Hematopoietic multipotent progenitor cell (in vitro differentiated cells): ENCODE measurements around the gene MPPED1. TPM values are rescaled to one million over a fixed set of nuclear protein-coding genes. Genes with fewer than 3 reads are reported as not detected.

Experiments
- DNase-seq, 3 donors: peaks; one replicate each; pipeline ENCODE4 v3.0.0-alpha.2; 2011 to 2015; ENCODE audit warnings: low read depth in 2 of 3, low spot score in 2 of 3
- total RNA-seq: library from RNA; depleted of rRNA; stranded (reverse); fragments of >200 nt; gene quantifications from one replicate; pipeline ENCODE4 v1.2.3, GENCODE V29; 2012

The MPPED1 gene
- total RNA-seq, 1 donor, result under 0.01 TPM

GRCh38 chr22:43428005-43428485, 16.2 kb downstream of the MPPED1 start:
- no peak for DNase-seq

GRCh38 chr22:43428521-43428920, 16.7 kb downstream of the MPPED1 start:
- DNase-seq, result no peak

GRCh38 chr22:43429426-43429825, 17.6 kb downstream of the MPPED1 start:
- DNase-seq, result no peak

GRCh38 chr22:43431808-43432554, 20.2 kb downstream of the MPPED1 start:
- DNase-seq, result no peak

- DNase-seq, result no peak
Observed at GRCh38 chr22:43432883-43433415, 21.1 kb downstream of the MPPED1 start.

GRCh38 chr22:43433451-43434274, 21.8 kb downstream of the MPPED1 start:
- DNase-seq, result no peak

- no peak for DNase-seq
Observed at GRCh38 chr22:43434275-43434927, 22.6 kb downstream of the MPPED1 start.

- no peak for DNase-seq
Observed at GRCh38 chr22:43434928-43435311, 23.1 kb downstream of the MPPED1 start.

- DNase-seq, result no peak
Observed at GRCh38 chr22:43435851-43436811, 24.3 kb downstream of the MPPED1 start.

GRCh38 chr22:43436868-43437267, 25.1 kb downstream of the MPPED1 start:
- no peak for DNase-seq

- DNase-seq, result no peak
Observed at GRCh38 chr22:43437871-43438475, 26.2 kb downstream of the MPPED1 start.

GRCh38 chr22:43438666-43439347, 27.0 kb downstream of the MPPED1 start:
- DNase-seq, result no peak

GRCh38 chr22:43439368-43440103, 27.7 kb downstream of the MPPED1 start:
- no peak for DNase-seq

- DNase-seq, result no peak
Observed at GRCh38 chr22:43440104-43440387, 28.2 kb downstream of the MPPED1 start.

GRCh38 chr22:43440556-43440955, 28.7 kb downstream of the MPPED1 start:
- DNase-seq, result peak in 1 of 3 donors; percentile 42

GRCh38 chr22:43441216-43441615, 29.4 kb downstream of the MPPED1 start:
- DNase-seq, result no peak

- no peak for DNase-seq
Observed at GRCh38 chr22:43441751-43442150, 29.9 kb downstream of the MPPED1 start.

- DNase-seq, result no peak
Observed at GRCh38 chr22:43442386-43443151, 30.8 kb downstream of the MPPED1 start.
